SK-N-SH treated with all-trans-retinoic acid at 6 μM for 48 hours (cell line): ENCODE results near the gene SLX9.
"Not testable (repeated sequence)": the region's sequence is repeated elsewhere in the genome, so short reads cannot be mapped to it uniquely, and the experiment has no call there.

ENCODE experiments used
- ATAC-seq: fragments of 200-7000 bp; cut with Tn5 transposase; 3 replicates; pipeline ENCODE4 v1.9.1; 2020; ENCODE audit warnings: mild to moderate bottlenecking, moderate library complexity
- ARNTL ChIP-seq: fragments of 450-650 bp; formaldehyde crosslinking; IDR thresholded peaks from 2 replicates; pipeline ENCODE4 v1.5.0; 2020; ENCODE audit warnings: low read depth, mild to moderate bottlenecking, moderate library complexity, borderline replicate concordance
- BACH2 ChIP-seq: fragments of 250-450 bp; sonication (Bioruptor Pico); IDR thresholded peaks from 2 replicates; pipeline ENCODE4 v1.9.0; 2021; ENCODE audit warnings: mild to moderate bottlenecking, borderline replicate concordance
- ESRRG ChIP-seq: fragments of 250-450 bp; sonication (Bioruptor Pico); IDR thresholded peaks from 2 replicates; pipeline ENCODE4 v1.6.1; 2021; ENCODE audit warnings: mild to moderate bottlenecking
- GLIS3 ChIP-seq: fragments of 250-450 bp; sonication (Bioruptor Pico); IDR thresholded peaks from 2 replicates; pipeline ENCODE4 v1.5.0; 2020; ENCODE audit warnings: mild to moderate bottlenecking, moderate library complexity
- ISL1 ChIP-seq: fragments of 250-450 bp; sonication (Bioruptor Pico); IDR thresholded peaks from 2 replicates; pipeline ENCODE4 v2.1.2; 2022; ENCODE audit warnings: mild to moderate bottlenecking, moderate library complexity
- OSR1 ChIP-seq: fragments of 250-450 bp; sonication (Bioruptor Pico); IDR thresholded peaks from 2 replicates; pipeline ENCODE4 v1.8.0; 2022; ENCODE audit warnings: moderate library complexity, mild to moderate bottlenecking, inconsistent platforms
- PPARA ChIP-seq: fragments of 250-450 bp; sonication (Bioruptor Pico); IDR thresholded peaks from 2 replicates; pipeline ENCODE4 v1.5.0; 2020; ENCODE audit warnings: mild to moderate bottlenecking, borderline replicate concordance
- RARB ChIP-seq: fragments of 250-450 bp; sonication (Bioruptor Pico); IDR thresholded peaks from 2 replicates; pipeline ENCODE4 v1.8.0; 2021; ENCODE audit warnings: mild to moderate bottlenecking, moderate library complexity
- TCF4 ChIP-seq: fragments of 250-450 bp; sonication (Bioruptor Pico); IDR thresholded peaks from 2 replicates; pipeline ENCODE4 v1.8.0; 2021; ENCODE audit warnings: mild to moderate bottlenecking, moderate library complexity, borderline replicate concordance
- TOX ChIP-seq: fragments of 250-450 bp; sonication (Bioruptor Pico); IDR thresholded peaks from 2 replicates; pipeline ENCODE4 v1.8.0; 2021; ENCODE audit warnings: mild to moderate bottlenecking, moderate library complexity, borderline replicate concordance
- ZC3H10 ChIP-seq: fragments of 250-450 bp; sonication (Bioruptor Pico); IDR thresholded peaks from 2 replicates; pipeline ENCODE4 v1.5.1; 2021; ENCODE audit warnings: mild to moderate bottlenecking, moderate library complexity
- ZFP3 ChIP-seq: fragments of 250-450 bp; sonication (Bioruptor Pico); IDR thresholded peaks from 2 replicates; pipeline ENCODE4 v1.5.0; 2020; ENCODE audit warnings: mild to moderate bottlenecking, moderate library complexity
- ZFP30 ChIP-seq: fragments of 450-650 bp; formaldehyde crosslinking; IDR thresholded peaks from 2 replicates; pipeline ENCODE4 v1.5.0; 2022; ENCODE audit warnings: mild to moderate bottlenecking, moderate library complexity
- ZNF70 ChIP-seq: fragments of 450-650 bp; formaldehyde crosslinking; IDR thresholded peaks from 2 replicates; pipeline ENCODE4 v1.5.0; 2020; ENCODE audit warnings: mild to moderate bottlenecking, moderate library complexity
- ZNF8 ChIP-seq: fragments of 450-650 bp; formaldehyde crosslinking; IDR thresholded peaks from 2 replicates; pipeline ENCODE4 v1.5.0; 2020; ENCODE audit warnings: mild to moderate bottlenecking, moderate library complexity
- TF ChIP-seq, protein P1 (sequence below): fragments of 250-450 bp; sonication (Bioruptor Pico); IDR thresholded peaks from 2 replicates; pipeline ENCODE4 v1.5.1; 2020; ENCODE audit warnings: low read depth, mild to moderate bottlenecking, moderate library complexity
- TF ChIP-seq, protein P2 (sequence below): fragments of 250-450 bp; sonication (Bioruptor Pico); IDR thresholded peaks from 2 replicates; pipeline ENCODE4 v1.5.0; 2020; ENCODE audit warnings: mild to moderate bottlenecking, moderate library complexity
- TF ChIP-seq, protein P3 (sequence below): fragments of 250-450 bp; sonication (Bioruptor Pico); IDR thresholded peaks from 2 replicates; pipeline ENCODE4 v1.8.0; 2021; ENCODE audit warnings: low read depth, mild to moderate bottlenecking, moderate library complexity, borderline replicate concordance
- TF ChIP-seq, protein P4 (sequence below): fragments of 250-450 bp; sonication (Bioruptor Pico); IDR thresholded peaks from 2 replicates; pipeline ENCODE4 v1.5.1; 2021; ENCODE audit warnings: mild to moderate bottlenecking, moderate library complexity
- TF ChIP-seq, protein P5 (sequence below): fragments of 250-450 bp; sonication (Bioruptor Pico); IDR thresholded peaks from 2 replicates; pipeline ENCODE4 v1.8.0; 2020; ENCODE audit warnings: mild to moderate bottlenecking, moderate library complexity, borderline replicate concordance

Gene SLX9

DNA sequence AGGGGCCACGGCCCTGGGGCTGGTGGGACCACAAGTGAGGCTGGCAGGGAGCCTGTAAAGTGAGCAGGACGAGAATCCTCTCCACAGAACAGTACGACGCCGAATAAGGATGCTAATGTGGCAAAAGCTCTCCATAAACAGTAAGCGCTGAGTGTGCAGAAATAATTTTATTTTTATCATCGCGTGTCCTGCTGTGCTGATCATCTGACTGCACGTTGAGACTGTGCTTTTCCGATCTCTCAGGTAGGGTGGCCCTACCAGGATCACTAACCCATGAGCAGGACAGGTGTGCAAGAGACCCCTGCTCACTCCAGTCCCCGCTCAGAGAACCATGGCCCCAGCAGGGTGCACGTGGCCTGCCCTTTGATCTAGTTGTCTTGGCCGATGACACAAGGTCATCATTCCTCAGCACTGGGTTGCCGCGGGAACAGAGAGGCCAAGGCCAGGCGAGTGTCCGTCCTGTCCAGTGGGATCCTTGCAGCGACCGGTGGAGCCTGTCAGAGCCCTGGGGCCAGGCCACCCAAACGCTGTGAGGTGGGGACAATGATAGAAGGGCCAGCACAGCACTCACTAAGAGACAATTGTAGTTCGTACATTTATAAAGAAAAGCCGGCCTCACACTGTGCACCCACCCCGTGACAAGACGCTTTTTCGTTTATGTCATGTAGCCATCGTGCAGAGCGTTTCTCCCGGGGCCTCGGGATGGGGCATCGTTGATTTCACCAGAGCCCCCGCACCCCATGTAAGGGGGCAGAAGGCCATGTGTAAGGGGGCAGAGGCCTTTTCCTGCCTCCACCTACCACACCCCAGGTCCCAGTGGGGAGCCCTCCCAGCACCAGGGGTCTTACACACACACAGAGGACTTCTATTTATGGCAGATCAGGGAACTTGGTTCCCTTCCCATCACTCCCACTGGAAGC lies 81.9 kb downstream of the SLX9 start (continued):
- TF ChIP-seq, protein P1, sequence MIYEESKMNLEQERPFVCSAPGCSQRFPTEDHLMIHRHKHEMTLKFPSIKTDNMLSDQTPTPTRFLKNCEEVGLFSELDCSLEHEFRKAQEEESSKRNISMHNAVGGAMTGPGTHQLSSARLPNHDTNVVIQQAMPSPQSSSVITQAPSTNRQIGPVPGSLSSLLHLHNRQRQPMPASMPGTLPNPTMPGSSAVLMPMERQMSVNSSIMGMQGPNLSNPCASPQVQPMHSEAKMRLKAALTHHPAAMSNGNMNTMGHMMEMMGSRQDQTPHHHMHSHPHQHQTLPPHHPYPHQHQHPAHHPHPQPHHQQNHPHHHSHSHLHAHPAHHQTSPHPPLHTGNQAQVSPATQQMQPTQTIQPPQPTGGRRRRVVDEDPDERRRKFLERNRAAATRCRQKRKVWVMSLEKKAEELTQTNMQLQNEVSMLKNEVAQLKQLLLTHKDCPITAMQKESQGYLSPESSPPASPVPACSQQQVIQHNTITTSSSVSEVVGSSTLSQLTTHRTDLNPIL (CRISPR knock-in tag) = no peak
- TF ChIP-seq, protein P2, sequence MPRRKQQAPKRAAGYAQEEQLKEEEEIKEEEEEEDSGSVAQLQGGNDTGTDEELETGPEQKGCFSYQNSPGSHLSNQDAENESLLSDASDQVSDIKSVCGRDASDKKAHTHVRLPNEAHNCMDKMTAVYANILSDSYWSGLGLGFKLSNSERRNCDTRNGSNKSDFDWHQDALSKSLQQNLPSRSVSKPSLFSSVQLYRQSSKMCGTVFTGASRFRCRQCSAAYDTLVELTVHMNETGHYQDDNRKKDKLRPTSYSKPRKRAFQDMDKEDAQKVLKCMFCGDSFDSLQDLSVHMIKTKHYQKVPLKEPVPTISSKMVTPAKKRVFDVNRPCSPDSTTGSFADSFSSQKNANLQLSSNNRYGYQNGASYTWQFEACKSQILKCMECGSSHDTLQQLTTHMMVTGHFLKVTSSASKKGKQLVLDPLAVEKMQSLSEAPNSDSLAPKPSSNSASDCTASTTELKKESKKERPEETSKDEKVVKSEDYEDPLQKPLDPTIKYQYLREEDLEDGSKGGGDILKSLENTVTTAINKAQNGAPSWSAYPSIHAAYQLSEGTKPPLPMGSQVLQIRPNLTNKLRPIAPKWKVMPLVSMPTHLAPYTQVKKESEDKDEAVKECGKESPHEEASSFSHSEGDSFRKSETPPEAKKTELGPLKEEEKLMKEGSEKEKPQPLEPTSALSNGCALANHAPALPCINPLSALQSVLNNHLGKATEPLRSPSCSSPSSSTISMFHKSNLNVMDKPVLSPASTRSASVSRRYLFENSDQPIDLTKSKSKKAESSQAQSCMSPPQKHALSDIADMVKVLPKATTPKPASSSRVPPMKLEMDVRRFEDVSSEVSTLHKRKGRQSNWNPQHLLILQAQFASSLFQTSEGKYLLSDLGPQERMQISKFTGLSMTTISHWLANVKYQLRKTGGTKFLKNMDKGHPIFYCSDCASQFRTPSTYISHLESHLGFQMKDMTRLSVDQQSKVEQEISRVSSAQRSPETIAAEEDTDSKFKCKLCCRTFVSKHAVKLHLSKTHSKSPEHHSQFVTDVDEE (CRISPR knock-in tag) = no peak
- no peak for TF ChIP-seq ARNTL

DNA sequence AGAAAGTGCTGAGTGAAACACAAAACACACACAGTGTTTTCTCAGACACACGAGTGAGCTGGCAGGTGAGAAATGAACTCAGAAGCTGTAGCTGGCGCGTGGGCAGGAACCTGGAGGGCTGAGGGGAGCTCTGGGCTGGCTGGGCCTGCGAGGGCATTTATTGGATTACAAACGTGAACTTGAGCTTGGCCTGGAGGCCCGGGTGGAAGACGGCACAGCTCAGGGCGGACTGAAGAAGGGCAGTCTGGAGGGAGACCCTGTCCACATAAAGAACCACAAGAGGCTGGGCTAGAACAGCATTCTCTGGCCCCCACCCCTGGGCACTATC lies 82.5 kb downstream of the SLX9 start:
- ATAC-seq = no peak
- TF ChIP-seq ZNF70 (CRISPR knock-in tag) (no peak), ESRRG (CRISPR knock-in tag) (no peak), BACH2 (CRISPR knock-in tag) (no peak), ZNF8 (no peak), RARB (no peak), ZC3H10 (no peak), GLIS3 (CRISPR knock-in tag) (no peak), TCF4 (CRISPR knock-in tag) (no peak), ZFP3 (CRISPR knock-in tag) (no peak)
- TF ChIP-seq, protein P3, sequence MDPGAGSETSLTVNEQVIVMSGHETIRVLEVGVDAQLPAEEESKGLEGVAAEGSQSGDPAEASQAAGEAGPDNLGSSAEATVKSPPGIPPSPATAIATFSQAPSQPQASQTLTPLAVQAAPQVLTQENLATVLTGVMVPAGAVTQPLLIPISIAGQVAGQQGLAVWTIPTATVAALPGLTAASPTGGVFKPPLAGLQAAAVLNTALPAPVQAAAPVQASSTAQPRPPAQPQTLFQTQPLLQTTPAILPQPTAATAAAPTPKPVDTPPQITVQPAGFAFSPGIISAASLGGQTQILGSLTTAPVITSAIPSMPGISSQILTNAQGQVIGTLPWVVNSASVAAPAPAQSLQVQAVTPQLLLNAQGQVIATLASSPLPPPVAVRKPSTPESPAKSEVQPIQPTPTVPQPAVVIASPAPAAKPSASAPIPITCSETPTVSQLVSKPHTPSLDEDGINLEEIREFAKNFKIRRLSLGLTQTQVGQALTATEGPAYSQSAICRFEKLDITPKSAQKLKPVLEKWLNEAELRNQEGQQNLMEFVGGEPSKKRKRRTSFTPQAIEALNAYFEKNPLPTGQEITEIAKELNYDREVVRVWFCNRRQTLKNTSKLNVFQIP (CRISPR knock-in tag) = no peak

DNA sequence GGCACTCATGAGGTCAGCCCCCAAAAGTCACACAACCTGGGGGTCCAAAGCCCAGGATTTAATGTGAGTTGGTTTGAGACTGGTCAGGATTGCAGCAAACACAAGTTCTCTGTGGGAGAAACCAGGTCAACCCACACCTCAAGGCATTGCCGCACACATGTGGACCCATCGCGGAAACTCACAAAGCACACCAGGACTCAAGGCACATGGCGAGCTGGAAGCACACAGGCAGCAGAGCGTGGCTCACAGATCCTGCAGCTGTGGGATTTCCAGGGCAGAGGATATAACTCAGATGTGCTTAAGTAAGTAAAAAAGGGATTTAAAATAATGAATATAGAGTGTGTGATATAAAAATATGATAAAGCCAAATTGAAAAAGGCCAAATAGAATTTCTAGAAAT lies 82.9 kb downstream of the SLX9 start:
- TF ChIP-seq, protein P4, sequence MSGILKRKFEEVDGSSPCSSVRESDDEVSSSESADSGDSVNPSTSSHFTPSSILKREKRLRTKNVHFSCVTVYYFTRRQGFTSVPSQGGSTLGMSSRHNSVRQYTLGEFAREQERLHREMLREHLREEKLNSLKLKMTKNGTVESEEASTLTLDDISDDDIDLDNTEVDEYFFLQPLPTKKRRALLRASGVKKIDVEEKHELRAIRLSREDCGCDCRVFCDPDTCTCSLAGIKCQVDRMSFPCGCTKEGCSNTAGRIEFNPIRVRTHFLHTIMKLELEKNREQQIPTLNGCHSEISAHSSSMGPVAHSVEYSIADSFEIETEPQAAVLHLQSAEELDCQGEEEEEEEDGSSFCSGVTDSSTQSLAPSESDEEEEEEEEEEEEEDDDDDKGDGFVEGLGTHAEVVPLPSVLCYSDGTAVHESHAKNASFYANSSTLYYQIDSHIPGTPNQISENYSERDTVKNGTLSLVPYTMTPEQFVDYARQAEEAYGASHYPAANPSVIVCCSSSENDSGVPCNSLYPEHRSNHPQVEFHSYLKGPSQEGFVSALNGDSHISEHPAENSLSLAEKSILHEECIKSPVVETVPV (CRISPR knock-in tag) = no peak
- no peak for TF ChIP-seq ARNTL
- TF ChIP-seq BACH2 (CRISPR knock-in tag) = no peak
- TF ChIP-seq ZNF8 = no peak
- no peak for TF ChIP-seq ESRRG (CRISPR knock-in tag)
- no peak for TF ChIP-seq ZFP30 (CRISPR knock-in tag)
- ATAC-seq = no peak

DNA sequence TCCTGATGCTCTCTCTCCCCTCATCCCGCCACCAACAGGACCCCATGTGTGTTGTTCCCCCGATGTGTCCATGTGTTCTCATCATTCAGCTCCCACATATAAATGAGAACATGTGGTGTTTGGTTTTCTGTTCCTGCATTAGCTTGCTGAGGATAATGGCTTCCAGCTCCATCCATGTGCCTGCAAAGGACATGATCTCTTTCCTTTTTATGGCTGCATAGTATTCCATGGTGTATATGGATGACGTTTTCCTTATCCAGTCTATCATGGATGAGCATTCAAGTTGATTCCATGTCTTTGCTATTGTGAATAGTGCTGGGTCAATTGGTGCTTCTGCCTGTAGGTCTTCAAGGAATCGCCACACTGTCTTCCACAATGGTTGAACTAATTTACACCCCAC lies 84.7 kb downstream of the SLX9 start:
- not testable (repeated sequence) for ATAC-seq

DNA sequence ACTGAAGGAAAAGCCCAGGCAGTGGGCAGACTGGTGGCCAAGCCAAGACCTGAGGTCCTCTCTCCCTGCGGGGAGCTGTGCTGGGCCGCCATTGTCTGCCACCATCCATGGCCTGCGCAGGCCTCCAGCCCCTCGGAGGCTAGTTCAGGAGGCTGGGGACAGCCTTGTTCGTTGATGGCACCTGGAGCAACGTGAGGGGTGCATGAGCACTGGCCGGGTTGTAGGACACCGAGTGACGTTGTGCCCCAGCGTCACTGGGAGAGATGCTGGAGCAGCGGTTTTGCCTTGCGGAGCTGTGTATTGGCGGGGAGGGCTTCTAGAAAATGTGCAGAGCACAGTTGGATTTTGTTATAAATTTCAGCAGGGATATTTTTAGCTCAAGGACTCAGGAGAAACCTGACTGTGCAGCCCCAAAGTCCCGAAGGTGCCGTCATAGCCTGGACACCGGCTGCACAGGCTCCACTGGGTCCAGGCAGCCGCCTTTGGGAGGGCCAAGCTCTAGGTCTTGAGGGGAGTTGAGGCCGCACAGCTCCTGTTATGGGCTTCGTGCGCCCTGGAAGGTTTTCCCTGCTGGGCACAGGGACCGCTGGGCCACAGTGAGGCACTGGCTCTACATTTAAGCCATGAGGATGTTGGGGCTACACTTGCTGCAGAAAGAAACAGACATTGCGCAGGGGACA lies 86.4 kb downstream of the SLX9 start:
- ATAC-seq = no peak
- TF ChIP-seq OSR1 (CRISPR knock-in tag) (no peak), ZFP30 (CRISPR knock-in tag) (no peak), TOX (CRISPR knock-in tag) (no peak), ZNF8 (no peak), ISL1 (CRISPR knock-in tag) (no peak), ARNTL (no peak), PPARA (CRISPR knock-in tag) (no peak), TCF4 (CRISPR knock-in tag) (no peak), ESRRG (CRISPR knock-in tag) (no peak), ZC3H10 (no peak), ZFP3 (CRISPR knock-in tag) (no peak)
- TF ChIP-seq, protein P5, sequence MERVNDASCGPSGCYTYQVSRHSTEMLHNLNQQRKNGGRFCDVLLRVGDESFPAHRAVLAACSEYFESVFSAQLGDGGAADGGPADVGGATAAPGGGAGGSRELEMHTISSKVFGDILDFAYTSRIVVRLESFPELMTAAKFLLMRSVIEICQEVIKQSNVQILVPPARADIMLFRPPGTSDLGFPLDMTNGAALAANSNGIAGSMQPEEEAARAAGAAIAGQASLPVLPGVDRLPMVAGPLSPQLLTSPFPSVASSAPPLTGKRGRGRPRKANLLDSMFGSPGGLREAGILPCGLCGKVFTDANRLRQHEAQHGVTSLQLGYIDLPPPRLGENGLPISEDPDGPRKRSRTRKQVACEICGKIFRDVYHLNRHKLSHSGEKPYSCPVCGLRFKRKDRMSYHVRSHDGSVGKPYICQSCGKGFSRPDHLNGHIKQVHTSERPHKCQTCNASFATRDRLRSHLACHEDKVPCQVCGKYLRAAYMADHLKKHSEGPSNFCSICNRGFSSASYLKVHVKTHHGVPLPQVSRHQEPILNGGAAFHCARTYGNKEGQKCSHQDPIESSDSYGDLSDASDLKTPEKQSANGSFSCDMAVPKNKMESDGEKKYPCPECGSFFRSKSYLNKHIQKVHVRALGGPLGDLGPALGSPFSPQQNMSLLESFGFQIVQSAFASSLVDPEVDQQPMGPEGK (CRISPR knock-in tag) = no peak
- TF ChIP-seq, protein P4 (CRISPR knock-in tag) = no peak
